Sigmoid colon (tissue), 4 donors: ENCODE measurements around the gene CDK6.

Experiments used
- POLR2A ChIP-seq, 2 donors: fragments of 450-650 bp; IDR thresholded peaks; one replicate each; pipeline ENCODE4 v1.6.1; 2016; ENCODE audit warnings: antibody characterized with exemption in 2 of 2, mild to moderate bottlenecking in 2 of 2, moderate library complexity in 2 of 2
- POLR2AphosphoS5 ChIP-seq, 4 donors: sonication (generic); formaldehyde crosslinking; IDR thresholded peaks; one replicate each; pipeline ENCODE4 v1.6.1; 2017; ENCODE audit warnings: antibody characterized with exemption in 4 of 4
- TF ChIP-seq, protein P1 (sequence below), 4 experiments: fragments of 450-650 bp in 3 of 4; fragments of 200-600 bp in 1 of 4; IDR thresholded peaks; one replicate each; pipeline ENCODE4 v1.5.1; 2016 to 2019; ENCODE audit warnings: antibody characterized with exemption in 4 of 4, mild to moderate bottlenecking in 3 of 4, moderate library complexity in 2 of 4

DNA sequence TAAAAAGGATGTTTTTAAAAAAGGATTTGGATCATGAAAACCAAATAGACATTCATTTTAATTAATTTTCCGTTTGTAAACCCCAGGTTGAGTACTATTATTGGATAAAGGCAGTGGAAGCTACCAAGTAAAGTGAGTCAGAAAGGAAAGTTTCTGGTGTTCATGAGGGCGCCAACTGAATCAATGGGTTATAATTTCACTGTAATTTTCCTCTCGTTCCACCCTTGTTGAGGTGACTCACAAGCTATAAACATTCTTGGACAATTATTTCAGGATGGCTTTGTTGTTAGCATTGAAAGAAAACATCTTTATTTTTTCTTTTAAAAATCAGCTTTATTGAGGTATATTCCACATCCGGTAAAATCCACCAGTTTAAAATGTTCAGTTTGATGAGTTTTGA is 241.1 kb downstream of the CDK6 start:
- TF ChIP-seq, protein P1, sequence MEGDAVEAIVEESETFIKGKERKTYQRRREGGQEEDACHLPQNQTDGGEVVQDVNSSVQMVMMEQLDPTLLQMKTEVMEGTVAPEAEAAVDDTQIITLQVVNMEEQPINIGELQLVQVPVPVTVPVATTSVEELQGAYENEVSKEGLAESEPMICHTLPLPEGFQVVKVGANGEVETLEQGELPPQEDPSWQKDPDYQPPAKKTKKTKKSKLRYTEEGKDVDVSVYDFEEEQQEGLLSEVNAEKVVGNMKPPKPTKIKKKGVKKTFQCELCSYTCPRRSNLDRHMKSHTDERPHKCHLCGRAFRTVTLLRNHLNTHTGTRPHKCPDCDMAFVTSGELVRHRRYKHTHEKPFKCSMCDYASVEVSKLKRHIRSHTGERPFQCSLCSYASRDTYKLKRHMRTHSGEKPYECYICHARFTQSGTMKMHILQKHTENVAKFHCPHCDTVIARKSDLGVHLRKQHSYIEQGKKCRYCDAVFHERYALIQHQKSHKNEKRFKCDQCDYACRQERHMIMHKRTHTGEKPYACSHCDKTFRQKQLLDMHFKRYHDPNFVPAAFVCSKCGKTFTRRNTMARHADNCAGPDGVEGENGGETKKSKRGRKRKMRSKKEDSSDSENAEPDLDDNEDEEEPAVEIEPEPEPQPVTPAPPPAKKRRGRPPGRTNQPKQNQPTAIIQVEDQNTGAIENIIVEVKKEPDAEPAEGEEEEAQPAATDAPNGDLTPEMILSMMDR (IDR thresholded peaks at IDR 0.05), result no peak
- TF ChIP-seq POLR2AphosphoS5 (IDR thresholded peaks at IDR 0.05) (no peak), POLR2A (IDR thresholded peaks at IDR 0.05) (no peak)
